Right cardiac atrium (tissue), 5 donors: ENCODE results near the gene CLCN1. TPM values are rescaled to one million over a fixed set of nuclear protein-coding genes. Genes with fewer than 3 reads are reported as not detected.

Experiments
- ATAC-seq, 2 donors: fragments of 200-7000 bp; cut with Tn5 transposase; one replicate each; pipeline versions ENCODE4 v1.8.0 to v1.9.1; 2020; ENCODE audit warnings: moderate library complexity in 2 of 2, mild to moderate bottlenecking in 1 of 2
- DNase-seq, 3 donors: peaks; one replicate each; pipeline ENCODE4 v3.0.0-alpha.2; 2020
- H3K27ac ChIP-seq: one replicate; pipeline ENCODE4 v1.5.1; 2013; ENCODE audit warnings: mild to moderate bottlenecking, low read length, control low read depth, moderate library complexity
- H3K27me3 ChIP-seq: one replicate; pipeline ENCODE4 v1.6.1; 2013; ENCODE audit not compliant: control insufficient read depth, insufficient read depth
- H3K4me1 ChIP-seq: one replicate; pipeline ENCODE4 v1.6.1; 2013; ENCODE audit warnings: low read length; ENCODE audit not compliant: control insufficient read depth, insufficient read depth
- H3K4me3 ChIP-seq: one replicate; pipeline ENCODE4 v1.5.1; 2013; ENCODE audit warnings: low read length, control low read depth
- H3K9me3 ChIP-seq: one replicate; pipeline ENCODE4 v1.6.1; 2013; ENCODE audit warnings: low read length; ENCODE audit not compliant: control insufficient read depth
- WGBS: extraction: QIAGEN DNeasy Blood & Tissue Kit; methylation state at CpG from one replicate; pipeline ENCODE4 v1.1.7; 2013; 5-methylcytosine and 5-hydroxymethylcytosine counted together
- intact Hi-C, 4 donors: fragments of 100-400 bp; cut with DNase I; formaldehyde crosslinking; loops; one replicate each; pipeline versions ENCODE4 v1.11.0 to v1.14.0; 2022 to 2023
- polyA plus RNA-seq: library from polyadenylated mRNA; stranded (reverse); fragments of 200-250 nt; gene quantifications from one replicate; pipeline ENCODE4 v1.2.3, GENCODE V29; 2013
- total RNA-seq, 4 donors: library from RNA; stranded (reverse); fragmentation: NEBNext Ultra II Directional; extraction: Animal tissue kit (Norgen Biotek cat#: 25700); gene quantifications; one replicate each; pipeline ENCODE4 v1.2.1, GENCODE V29; 2021
- donor health status: healthy with polysubstance abuse.
- donor health status: DM: no; HTN: yes; CAD: no.
- donor health status: DM: no; HTN: no; CAD: no.
- donor health status: DM: no; HTN: yes; CAD: no; lungs with severe emphysema.
- donor health status: DM: yes; HTN: yes; CAD: no.

Gene CLCN1
- total and polyA plus RNA-seq, 5 donors, result not detected

GRCh38 chr7:143394068-143394467 lies 78.2 kb downstream of the CLCN1 start:
- Histone ChIP-seq H3K9me3 (no peaks in the 10 kb centered on the region), H3K27me3 (no peaks in the 10 kb centered on the region), H3K4me1 (peaks cover 25% of the 10 kb centered on the region), H3K27ac (no peak overlapping the region), H3K4me3 (no peak overlapping the region)
- intact Hi-C loops, result no loop called here
- 97% methylated on average over 6 of the region's 6 CpGs for WGBS
- no peak for DNase-seq
- no peak for ATAC-seq

GRCh38 chr7:143394777-143395176 lies 78.9 kb downstream of the CLCN1 start:
- Histone ChIP-seq H3K9me3 (no peaks in the 10 kb centered on the region), H3K4me3 (no peak overlapping the region), H3K27ac (no peak overlapping the region), H3K4me1 (peaks cover 25% of the 10 kb centered on the region), H3K27me3 (no peaks in the 10 kb centered on the region)
- ATAC-seq (no peak), DNase-seq (no peak)
- WGBS, result 82% methylated on average over 6 of the region's 6 CpGs
- intact Hi-C loops, result no loop called here

GRCh38 chr7:143395187-143396149 lies 79.6 kb downstream of the CLCN1 start:
- intact Hi-C loops, result no loop called here
- ATAC-seq, result peak; percentile 3 to 53
- DNase-seq, result peak in 2 of 3 donors; percentile 41 to 67
- H3K9me3 ChIP-seq, result no peaks in the 10 kb centered on the region
- H3K27me3 ChIP-seq, result no peaks in the 10 kb centered on the region
- 46% methylated on average over 21 of the region's 21 CpGs for WGBS
- H3K4me1 ChIP-seq, result peaks cover 25% of the 10 kb centered on the region
- no peak overlapping the region for H3K27ac ChIP-seq
- no peak overlapping the region for H3K4me3 ChIP-seq

GRCh38 chr7:143396182-143396581 lies 80.3 kb downstream of the CLCN1 start:
- H3K9me3 ChIP-seq, result no peaks in the 10 kb centered on the region
- WGBS, result 84% methylated on average over 7 of the region's 7 CpGs
- DNase-seq, result no peak
- no peak overlapping the region for H3K27ac ChIP-seq
- H3K4me1 ChIP-seq, result peaks cover 25% of the 10 kb centered on the region
- ATAC-seq, result no peak
- H3K27me3 ChIP-seq, result no peaks in the 10 kb centered on the region
- H3K4me3 ChIP-seq, result no peak overlapping the region
- intact Hi-C loops, result no loop called here

GRCh38 chr7:143396625-143397556 lies 81.0 kb downstream of the CLCN1 start:
- Histone ChIP-seq H3K4me1 (peaks cover 20% of the 10 kb centered on the region), H3K27me3 (no peaks in the 10 kb centered on the region), H3K27ac (no peak overlapping the region), H3K9me3 (no peaks in the 10 kb centered on the region), H3K4me3 (no peak overlapping the region)
- intact Hi-C loops, result no loop called here
- ATAC-seq, result no peak
- 88% methylated on average over 28 of the region's 28 CpGs for WGBS
- peak in 2 of 3 donors; percentile 51 to 82 for DNase-seq

- Histone ChIP-seq H3K4me1 (peaks cover 17% of the 10 kb centered on the region), H3K27ac (no peak overlapping the region), H3K27me3 (no peaks in the 10 kb centered on the region), H3K9me3 (no peaks in the 10 kb centered on the region), H3K4me3 (no peak overlapping the region)
- no peak for ATAC-seq
- 91% methylated on average over 16 of the region's 16 CpGs for WGBS
- intact Hi-C loops, result no loop called here
- DNase-seq, result no peak
These were observed 82.0 kb downstream of the CLCN1 start for GRCh38 chr7:143397710-143398530.

- no peak for ATAC-seq
- WGBS, result 95% methylated on average over 14 of the region's 14 CpGs
These were observed 82.7 kb downstream of the CLCN1 start for GRCh38 chr7:143398616-143399015.

GRCh38 chr7:143399151-143399550 lies 83.2 kb downstream of the CLCN1 start:
- no peaks in the 10 kb centered on the region for H3K9me3 ChIP-seq
- H3K4me1 ChIP-seq, result peaks cover 11% of the 10 kb centered on the region
- ATAC-seq (no peak), DNase-seq (peak in 1 of 3 donors; percentile 53)
- intact Hi-C loops, result no loop called here
- no peak overlapping the region for H3K27ac ChIP-seq
- H3K27me3 ChIP-seq, result no peaks in the 10 kb centered on the region
- 90% methylated on average over 8 of the region's 8 CpGs for WGBS
- H3K4me3 ChIP-seq, result no peak overlapping the region

More at GRCh38 chr7:143398616-143399015, 82.7 kb downstream of the CLCN1 start:
- H3K27ac ChIP-seq, result no peak overlapping the region
- peaks cover 12% of the 10 kb centered on the region for H3K4me1 ChIP-seq
- no peaks in the 10 kb centered on the region for H3K27me3 ChIP-seq
- H3K4me3 ChIP-seq, result no peak overlapping the region
- no peaks in the 10 kb centered on the region for H3K9me3 ChIP-seq
- DNase-seq, result peak in 1 of 3 donors; percentile 48
- intact Hi-C loops, result no loop called here

GRCh38 chr7:143399642-143400041 lies 83.7 kb downstream of the CLCN1 start:
- no peak overlapping the region for H3K27ac ChIP-seq
- H3K4me1 ChIP-seq, result peaks cover 11% of the 10 kb centered on the region
- intact Hi-C loops, result loop anchor here in 1 of 4 donors (10.0 kb wide), 1 partner anchor 155 kb away; no protein-coding TSS in a partner anchor
- DNase-seq (no peak), ATAC-seq (no peak)
- no peaks in the 10 kb centered on the region for H3K9me3 ChIP-seq
- H3K27me3 ChIP-seq, result no peaks in the 10 kb centered on the region
- H3K4me3 ChIP-seq, result no peak overlapping the region
- WGBS, result 93% methylated on average over 20 of the region's 20 CpGs

GRCh38 chr7:143401265-143401664 lies 85.4 kb downstream of the CLCN1 start:
- Histone ChIP-seq H3K9me3 (no peaks in the 10 kb centered on the region), H3K27me3 (no peaks in the 10 kb centered on the region), H3K4me3 (no peak overlapping the region), H3K27ac (no peak overlapping the region), H3K4me1 (peaks cover 2% of the 10 kb centered on the region)
- ATAC-seq (no peak), DNase-seq (no peak)
- WGBS, result 87% methylated on average over 12 of the region's 12 CpGs
- intact Hi-C loops, result loop anchor here in 1 of 4 donors (10.0 kb wide), 1 partner anchor 156 kb away; no protein-coding TSS in a partner anchor
